Stomach (tissue), 9 donors: ENCODE measurements around the gene N4BP2. TPM values are rescaled to one million over a fixed set of nuclear protein-coding genes. Genes with fewer than 3 reads are reported as not detected.

Source experiments
- DNase-seq, 2 donors: peaks; one replicate each; pipeline versions ENCODE4 v3.0.0 to v3.0.0-alpha.2; 2013 to 2019
- H3K27ac ChIP-seq, 5 donors: fragments of 200-600 bp in 4 of 5; sonication (generic) in 4 of 5; one replicate each; pipeline ENCODE4 v1.5.1; 2013 to 2019; ENCODE audit warnings: mild to moderate bottlenecking in 1 of 5, moderate library complexity in 1 of 5
- H3K27me3 ChIP-seq, 3 donors: fragments of 200-600 bp; sonication (generic); one replicate each; pipeline ENCODE4 v1.5.1; 2017 to 2019; ENCODE audit warnings: mixed run types in 1 of 3
- H3K36me3 ChIP-seq, 4 donors: fragments of 200-600 bp; sonication (generic); 1 replicate in 3 of 4; 2 replicates in 1 of 4; pipeline ENCODE4 v1.5.1; 2016 to 2019
- H3K4me1 ChIP-seq, 4 donors: fragments of 200-600 bp; sonication (generic); one replicate each; pipeline ENCODE4 v1.5.1; 2016 to 2019
- H3K4me3 ChIP-seq, 4 donors: fragments of 200-600 bp; sonication (generic) in 3 of 4; one replicate each; pipeline ENCODE4 v1.5.1; 2016 to 2019; ENCODE audit warnings: mild to moderate bottlenecking in 1 of 4
- H3K9me3 ChIP-seq, 4 donors: fragments of 200-600 bp; sonication (generic); one replicate each; pipeline ENCODE4 v1.5.1; 2016 to 2019
- CTCF ChIP-seq, 7 experiments: fragments of 450-650 bp in 4 of 7; fragments of 200-600 bp in 3 of 7; sonication (generic) in 3 of 7; IDR thresholded peaks; one replicate each; pipeline ENCODE4 v1.5.1; 2016 to 2019; ENCODE audit warnings: antibody characterized with exemption in 7 of 7, control low read depth in 2 of 7, mild to moderate bottlenecking in 1 of 7
- EP300 ChIP-seq: sonication (generic); formaldehyde crosslinking; IDR thresholded peaks from one replicate; pipeline ENCODE4 v1.6.1; 2017; ENCODE audit warnings: antibody characterized with exemption
- POLR2A ChIP-seq, 4 donors: fragments of 450-650 bp; IDR thresholded peaks; one replicate each; pipeline ENCODE4 v1.6.1; 2016; ENCODE audit warnings: antibody characterized with exemption in 4 of 4, control low read depth in 2 of 4, mild to moderate bottlenecking in 1 of 4, moderate library complexity in 1 of 4
- POLR2AphosphoS5 ChIP-seq, 3 donors: sonication (generic); formaldehyde crosslinking; IDR thresholded peaks; one replicate each; pipeline ENCODE4 v1.6.1; 2016; ENCODE audit warnings: antibody characterized with exemption in 3 of 3
- WGBS, 5 donors: extraction: QIAGEN DNeasy Blood & Tissue Kit in 3 of 5; methylation state at CpG; one replicate each; pipeline versions ENCODE4 v1.1.5 to v1.1.7; 2013 to 2018; 5-methylcytosine and 5-hydroxymethylcytosine counted together
- intact Hi-C: fragments of 100-400 bp; cut with DNase I; formaldehyde crosslinking; loops from one replicate; pipeline ENCODE4 v1.15.1; 2023; ENCODE audit warnings: low total_unique reads
- polyA plus RNA-seq, 3 donors: library from polyadenylated mRNA; stranded (reverse); fragments of 200-250 nt; gene quantifications; one replicate each; pipeline ENCODE4 v1.2.3, GENCODE V29; 2013
- total RNA-seq, 5 donors: library from RNA; depleted of rRNA; stranded (reverse); fragments of >200 nt; gene quantifications; one replicate each; pipeline versions ENCODE4 v1.1.0 to v1.2.3, GENCODE V29; 2014 to 2016
- donor health status: healthy with polysubstance abuse.
- donor health status: Bipolar disorder and iron deficiency.
- donor health status: healthy.

Gene N4BP2
- total and polyA plus RNA-seq, 8 donors, result 0.73 to 41.5 (median 5.5) TPM

DNA sequence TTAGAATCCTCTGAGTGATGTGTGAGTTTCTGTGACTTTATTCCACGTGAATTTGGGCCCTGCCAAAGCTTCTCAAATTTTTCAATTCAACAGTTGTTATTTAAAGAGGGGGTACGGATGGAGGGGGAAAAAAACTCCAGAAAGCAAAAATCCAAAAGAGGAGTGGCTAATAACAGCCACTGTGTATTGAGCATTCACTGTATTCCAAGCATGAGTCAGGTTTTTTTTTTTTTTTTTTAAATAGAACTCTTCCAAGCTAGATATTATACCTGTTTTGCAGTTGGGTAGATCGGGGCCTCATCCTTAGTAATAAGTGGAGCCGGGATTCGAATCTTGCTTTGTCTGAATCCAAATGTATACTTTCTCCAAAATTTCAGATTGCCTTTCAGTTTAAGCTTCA, 133.8 kb downstream of the N4BP2 start:
- TF ChIP-seq POLR2AphosphoS5 (IDR thresholded peaks at IDR 0.05) (no peak), CTCF (IDR thresholded peaks at IDR 0.05) (no peak), POLR2A (IDR thresholded peaks at IDR 0.05) (no peak), EP300 (no peak)
- peaks cover 19 to 55% (median 33%) of the 10 kb centered on the region in 4 donors for H3K4me1 ChIP-seq
- H3K36me3 ChIP-seq, result no peaks in the 10 kb centered on the region
- H3K9me3 ChIP-seq, result no peaks in the 10 kb centered on the region
- WGBS, 5 donors, result 48 to 69% (median 55%) methylated on average over 5 of the region's 5 CpGs
- no peaks in the 10 kb centered on the region for H3K27me3 ChIP-seq
- peak overlapping the region in 3 of 5 donors; percentile 45 to 83 (median 59) for H3K27ac ChIP-seq
- no peak for DNase-seq
- no peak overlapping the region for H3K4me3 ChIP-seq
- intact Hi-C loops, result no loop called here

DNA sequence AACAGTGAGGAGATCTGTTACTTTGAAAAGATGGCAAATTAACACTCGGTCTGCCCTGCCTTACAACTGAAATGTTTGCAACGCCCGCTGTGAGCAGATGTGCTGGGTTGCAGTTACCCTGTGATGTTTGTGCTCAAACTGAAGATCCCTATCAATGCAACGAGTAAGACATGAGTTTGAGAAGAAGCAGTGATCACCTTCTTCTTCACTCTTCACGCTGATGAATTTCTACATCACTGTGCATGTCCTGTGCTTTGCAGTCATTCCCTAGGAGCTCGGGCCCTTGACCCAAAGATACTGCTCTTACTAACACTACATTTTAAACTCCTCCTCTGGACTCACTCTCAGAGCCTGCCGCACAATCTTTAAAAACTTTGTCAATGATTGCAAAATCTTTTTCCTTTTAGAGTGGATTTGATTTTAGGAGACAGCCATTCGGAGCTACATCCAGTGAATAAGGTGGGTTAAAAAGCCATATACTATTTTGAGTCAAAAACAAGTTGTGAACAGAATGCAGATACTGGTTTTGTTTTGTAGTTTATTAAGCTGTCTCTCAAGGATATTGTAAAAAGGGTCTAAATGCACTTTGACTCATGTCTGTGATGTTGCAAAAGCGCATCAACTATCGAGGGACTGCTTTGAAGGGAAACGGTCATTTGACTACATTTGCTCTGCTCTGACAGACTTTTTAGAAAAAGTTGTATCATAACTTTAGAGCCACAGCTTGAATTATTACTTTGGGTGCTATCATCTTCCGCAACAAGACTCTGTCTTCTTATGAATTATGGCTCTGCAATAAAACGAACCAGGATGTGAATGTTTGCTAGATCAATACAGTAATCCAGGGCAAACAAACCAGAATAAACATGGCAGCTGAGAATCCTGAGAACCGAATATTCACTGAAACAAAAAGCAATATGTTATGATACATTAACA, 134.5 kb downstream of the N4BP2 start:
- TF ChIP-seq EP300, result no peak
- no peak for TF ChIP-seq CTCF (IDR thresholded peaks at IDR 0.05)
- TF ChIP-seq POLR2AphosphoS5 (IDR thresholded peaks at IDR 0.05), result no peak
- no peak for TF ChIP-seq POLR2A (IDR thresholded peaks at IDR 0.05)
- Histone ChIP-seq H3K27ac (peak overlapping the region; percentile 41 to 83 (median 59)), H3K9me3 (no peaks in the 10 kb centered on the region), H3K36me3 (no peaks in the 10 kb centered on the region), H3K27me3 (no peaks in the 10 kb centered on the region), H3K4me3 (no peak overlapping the region), H3K4me1 (peaks cover 19 to 55% (median 33%) of the 10 kb centered on the region in 4 donors)
- 23 to 39% (median 34%) methylated on average over 14 of the region's 14 CpGs for WGBS, 5 donors
- intact Hi-C loops, result no loop called here
- peak in 1 of 2 donors; percentile 72 for DNase-seq

GRCh38 chr4:40192114-40193015, 135.7 kb downstream of the N4BP2 start:
- no peaks in the 10 kb centered on the region for H3K36me3 ChIP-seq
- WGBS, 5 donors, result 43 to 63% (median 59%) methylated on average over 8 of the region's 8 CpGs
- no peak overlapping the region for H3K4me3 ChIP-seq
- peaks cover 19 to 55% (median 33%) of the 10 kb centered on the region in 4 donors for H3K4me1 ChIP-seq
- no peak for DNase-seq
- TF ChIP-seq POLR2A (IDR thresholded peaks at IDR 0.05), result no peak
- TF ChIP-seq CTCF (IDR thresholded peaks at IDR 0.05), result no peak
- no peak for TF ChIP-seq EP300
- TF ChIP-seq POLR2AphosphoS5 (IDR thresholded peaks at IDR 0.05), result no peak
- intact Hi-C loops, result no loop called here
- no peaks in the 10 kb centered on the region for H3K9me3 ChIP-seq
- peak overlapping the region in 4 of 5 donors; percentile 6 to 83 (median 60) for H3K27ac ChIP-seq
- H3K27me3 ChIP-seq, result no peaks in the 10 kb centered on the region

DNA sequence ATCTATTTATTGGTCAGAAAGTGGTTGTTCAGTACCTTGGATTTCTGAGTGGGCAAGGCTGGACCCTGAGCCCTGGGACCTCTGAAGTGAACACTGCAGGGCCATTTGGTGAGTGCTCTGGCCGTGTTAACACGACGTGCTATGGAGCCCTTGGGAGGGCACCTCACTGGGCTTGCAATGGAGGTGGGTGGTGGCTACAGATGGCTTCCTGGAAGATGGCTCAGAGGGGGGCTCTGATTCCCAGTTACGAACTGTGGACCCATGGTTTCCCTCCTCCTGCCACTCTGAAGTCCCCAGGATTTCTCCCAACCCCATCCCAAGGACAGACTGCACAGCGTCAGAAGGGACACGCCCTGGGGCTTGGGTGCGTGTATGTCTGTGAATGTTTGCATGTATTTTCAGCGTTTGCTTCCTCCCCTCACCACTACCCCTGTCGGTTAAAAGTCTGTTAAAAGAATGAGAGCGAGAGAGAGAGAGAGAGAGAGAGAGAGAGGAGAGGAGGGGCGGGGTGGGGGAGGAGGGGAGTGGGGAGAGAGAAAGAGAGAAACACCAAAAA, 136.4 kb downstream of the N4BP2 start:
- H3K27ac ChIP-seq, result peak overlapping the region in 4 of 5 donors; percentile 6 to 83 (median 60)
- no peaks in the 10 kb centered on the region for H3K9me3 ChIP-seq
- TF ChIP-seq EP300 (no peak), CTCF (IDR thresholded peaks at IDR 0.05) (no peak)
- H3K27me3 ChIP-seq, result no peaks in the 10 kb centered on the region
- H3K4me3 ChIP-seq, result no peak overlapping the region
- DNase-seq, result peak in 1 of 2 donors; percentile 66
- H3K36me3 ChIP-seq, result no peaks in the 10 kb centered on the region
- intact Hi-C loops, result no loop called here
- peaks cover 19 to 55% (median 33%) of the 10 kb centered on the region in 4 donors for H3K4me1 ChIP-seq
- 55 to 70% (median 57%) methylated on average over 10 to 11 of the region's 11 CpGs for whole genome bisulfite sequencing, 5 donors
